Motor neuron (in vitro differentiated cells): ENCODE results near the gene APBA3. TPM values are rescaled to one million over a fixed set of nuclear protein-coding genes. Genes with fewer than 3 reads are reported as not detected.
A peak's percentile ranks its signal among the peaks of the same experiment; 100 is the strongest.

Experiments used
- ATAC-seq, 8 experiments: fragments of 200-7000 bp; cut with Tn5 transposase; replicated peaks in 6 of 8; 2 replicates each; pipeline ENCODE4 v1.8.0; 2021; ENCODE audit warnings: mild to moderate bottlenecking in 8 of 8, moderate library complexity in 8 of 8
- H3K27ac ChIP-seq, 2 donors: fragments of 250-450 bp; sonication (Bioruptor Pico); 2 replicates each; pipeline ENCODE4 v1.9.0; 2021; ENCODE audit warnings: antibody characterized with exemption in 2 of 2, mild to moderate bottlenecking in 2 of 2, moderate library complexity in 1 of 2
- H3K4me1 ChIP-seq, 2 donors: fragments of 250-450 bp; sonication (Bioruptor Pico); replicated peaks in 1 of 2; 2 replicates each; pipeline ENCODE4 v1.6.1; 2021; ENCODE audit warnings: antibody characterized with exemption in 2 of 2, mild to moderate bottlenecking in 2 of 2, moderate library complexity in 1 of 2
- H3K4me3 ChIP-seq, 5 donors: fragments of 250-450 bp; sonication (Bioruptor Pico); 2 replicates each; pipeline ENCODE4 v1.9.0; 2021; ENCODE audit warnings: antibody characterized with exemption in 5 of 5, mild to moderate bottlenecking in 5 of 5, moderate library complexity in 4 of 5
- WGBS, 10 experiments: fragments of 450-650 bp; shearing (Covaris generic); methylation state at CpG; one replicate each; pipeline ENCODE4 v1.0.0; 2022; 5-methylcytosine and 5-hydroxymethylcytosine counted together
- in situ Hi-C, 9 experiments: fragments of 400-800 bp; cut with MboI; loops; one replicate each; pipeline ENCODE4 v1.15.0; 2021; ENCODE audit warnings: low sequenced_read_pairs in 9 of 9, low pct_unique_long_range_greater_than_20kb in 2 of 9; ENCODE audit not compliant: unreplicated experiment in 9 of 9
- total RNA-seq, 8 experiments: library from RNA; unstranded; fragments of 300-600 nt; gene quantifications; 2 replicates each; pipeline versions ENCODE4 v1.2.3 to v1.2.4, GENCODE V29; 2022

Gene APBA3, protein sequence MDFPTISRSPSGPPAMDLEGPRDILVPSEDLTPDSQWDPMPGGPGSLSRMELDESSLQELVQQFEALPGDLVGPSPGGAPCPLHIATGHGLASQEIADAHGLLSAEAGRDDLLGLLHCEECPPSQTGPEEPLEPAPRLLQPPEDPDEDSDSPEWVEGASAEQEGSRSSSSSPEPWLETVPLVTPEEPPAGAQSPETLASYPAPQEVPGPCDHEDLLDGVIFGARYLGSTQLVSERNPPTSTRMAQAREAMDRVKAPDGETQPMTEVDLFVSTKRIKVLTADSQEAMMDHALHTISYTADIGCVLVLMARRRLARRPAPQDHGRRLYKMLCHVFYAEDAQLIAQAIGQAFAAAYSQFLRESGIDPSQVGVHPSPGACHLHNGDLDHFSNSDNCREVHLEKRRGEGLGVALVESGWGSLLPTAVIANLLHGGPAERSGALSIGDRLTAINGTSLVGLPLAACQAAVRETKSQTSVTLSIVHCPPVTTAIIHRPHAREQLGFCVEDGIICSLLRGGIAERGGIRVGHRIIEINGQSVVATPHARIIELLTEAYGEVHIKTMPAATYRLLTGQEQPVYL
- total RNA-seq, result 10 to 100 TPM; 12.3 to 26.3 (median 16.8) TPM

- peak; percentile 41 to 53 (median 50) for ATAC-seq
- peak within 1 kb of the TSS; percentile 99 to 100 for H3K27ac ChIP-seq
- H3K4me1 ChIP-seq, result peaks cover 5 to 8% of the 10 kb centered on the region in 2 donors
- 0 to 88% (median 33%) methylated on average over 1 to 9 of the region's 45 CpGs; no CpG with 5 or more reads in 1 of the 10 experiments for WGBS, 10 experiments
- in situ Hi-C loops, result no loop called here
- peak within 1 kb of the TSS; percentile 75 to 99 (median 94) for H3K4me3 ChIP-seq
Measured at GRCh38 chr19:3761382-3762129, at the start of gene APBA3. TSS of gene APBA3 (minus strand) at chr19:3761692. CDS start at chr19:3760264, 1,428 bp downstream.

- in situ Hi-C loops, result no loop called here
- no peak for ATAC-seq
- 60 to 100% (median 74%) methylated on average over 2 to 9 of the region's 38 CpGs; no CpG with 5 or more reads in 5 of the 10 experiments for WGBS, 10 experiments
- no peak overlapping the region for H3K4me3 ChIP-seq
- no peak overlapping the region for H3K27ac ChIP-seq
- H3K4me1 ChIP-seq, result no peaks in the 10 kb centered on the region
Measured at GRCh38 chr19:3810708-3811355, 49.3 kb upstream of the APBA3 start.

DNA sequence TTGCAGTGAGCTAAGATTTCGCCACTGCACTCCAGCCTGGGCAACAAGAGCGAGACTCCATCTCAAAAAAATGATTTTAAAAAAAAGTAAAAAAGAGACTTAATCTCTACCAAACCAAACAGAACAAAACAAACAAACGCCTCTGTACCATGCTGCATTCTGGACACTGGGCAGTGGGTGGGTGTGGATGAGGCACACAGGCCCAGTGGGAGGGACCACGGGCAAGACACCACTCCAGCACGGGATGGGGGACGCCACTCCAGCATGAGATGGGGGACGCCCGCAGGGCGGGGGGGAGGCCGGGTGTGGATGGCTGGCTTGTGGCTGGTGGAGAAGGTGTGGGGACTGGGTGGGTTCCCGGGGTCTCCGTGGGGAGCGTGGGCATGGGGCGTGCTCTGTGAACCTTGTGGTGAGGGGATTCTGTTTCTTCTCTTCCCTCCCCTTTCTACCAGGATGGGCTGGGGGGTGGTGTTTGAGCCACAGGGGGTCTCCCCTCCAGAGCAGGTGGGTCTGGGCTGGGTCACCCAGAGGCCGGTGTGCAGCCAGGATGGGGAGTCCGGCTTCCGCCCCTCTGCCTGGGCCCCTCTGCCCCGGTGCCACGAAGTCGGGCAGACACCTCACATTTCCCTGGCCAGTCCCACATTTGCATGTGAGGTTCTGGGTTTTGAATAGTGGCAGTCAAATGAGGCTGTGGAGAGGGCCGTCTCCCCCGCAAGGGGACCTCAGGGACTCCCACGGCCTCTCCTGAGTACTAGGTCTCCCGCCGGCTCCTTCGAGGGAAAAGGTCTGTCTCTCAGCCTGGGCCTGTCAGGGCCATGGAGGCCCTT is 48.6 kb upstream of the APBA3 start:
- ATAC-seq, result no peak
- no peak overlapping the region for H3K27ac ChIP-seq
- no peaks in the 10 kb centered on the region for H3K4me1 ChIP-seq
- in situ Hi-C loops, result no loop called here
- no peak overlapping the region for H3K4me3 ChIP-seq
- WGBS, 10 experiments, result 60 to 100% (median 70%) methylated on average over 2 to 3 of the region's 26 CpGs; no CpG with 5 or more reads in 7 of the 10 experiments

GRCh38 chr19:3808420-3809143 is 47.1 kb upstream of the APBA3 start:
- in situ Hi-C loops, result no loop called here
- 80 to 100% (median 85%) methylated on average over 1 to 8 of the region's 33 CpGs; no CpG with 5 or more reads in 6 of the 10 experiments for WGBS, 10 experiments
- no peak for ATAC-seq

GRCh38 chr19:3807574-3808354 is 46.3 kb upstream of the APBA3 start:
- Histone ChIP-seq H3K27ac (no peak overlapping the region), H3K4me3 (no peak overlapping the region), H3K4me1 (no peaks in the 10 kb centered on the region)
- in situ Hi-C loops, result no loop called here
- ATAC-seq, result no peak
- 75 to 100% (median 95%) methylated on average over 1 to 14 of the region's 35 CpGs; no CpG with 5 or more reads in 2 of the 10 experiments for WGBS, 10 experiments

More at GRCh38 chr19:3808420-3809143, 47.1 kb upstream of the APBA3 start:
- Histone ChIP-seq H3K4me1 (no peaks in the 10 kb centered on the region), H3K4me3 (no peak overlapping the region), H3K27ac (no peak overlapping the region)

DNA sequence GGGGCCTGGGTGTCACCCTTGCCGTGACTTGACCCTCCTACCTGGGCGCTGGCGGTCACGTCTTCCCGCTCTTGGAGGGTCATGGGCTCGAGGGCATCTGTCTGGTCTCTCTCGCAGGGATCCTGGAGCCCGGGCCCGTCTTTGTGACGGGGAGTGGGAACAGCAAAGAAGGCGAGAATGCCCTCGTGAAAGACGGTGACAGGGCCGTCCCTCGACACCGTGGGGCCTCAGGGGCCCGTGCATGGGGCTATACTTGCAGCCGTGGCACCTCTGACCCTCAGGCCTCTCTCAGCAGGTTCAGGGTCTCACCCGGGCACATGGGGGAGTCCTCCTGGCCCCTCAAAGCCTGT is 45.6 kb upstream of the APBA3 start:
- no peak for ATAC-seq
- no peak overlapping the region for H3K27ac ChIP-seq
- no peaks in the 10 kb centered on the region for H3K4me1 ChIP-seq
- WGBS, 10 experiments, result 60 to 100% (median 71%) methylated on average over 2 to 9 of the region's 19 CpGs; no CpG with 5 or more reads in 7 of the 10 experiments
- H3K4me3 ChIP-seq, result no peak overlapping the region
- in situ Hi-C loops, result no loop called here

GRCh38 chr19:3805859-3806258 is 44.4 kb upstream of the APBA3 start:
- 53 to 55% methylated on average over 2 to 3 of the region's 29 CpGs; no CpG with 5 or more reads in 8 of the 10 experiments for WGBS, 10 experiments
- H3K27ac ChIP-seq, result no peak overlapping the region
- ATAC-seq, result no peak
- in situ Hi-C loops, result no loop called here
- H3K4me3 ChIP-seq, result no peak overlapping the region
- peaks cover 3 to 9% of the 10 kb centered on the region in 2 donors for H3K4me1 ChIP-seq

DNA sequence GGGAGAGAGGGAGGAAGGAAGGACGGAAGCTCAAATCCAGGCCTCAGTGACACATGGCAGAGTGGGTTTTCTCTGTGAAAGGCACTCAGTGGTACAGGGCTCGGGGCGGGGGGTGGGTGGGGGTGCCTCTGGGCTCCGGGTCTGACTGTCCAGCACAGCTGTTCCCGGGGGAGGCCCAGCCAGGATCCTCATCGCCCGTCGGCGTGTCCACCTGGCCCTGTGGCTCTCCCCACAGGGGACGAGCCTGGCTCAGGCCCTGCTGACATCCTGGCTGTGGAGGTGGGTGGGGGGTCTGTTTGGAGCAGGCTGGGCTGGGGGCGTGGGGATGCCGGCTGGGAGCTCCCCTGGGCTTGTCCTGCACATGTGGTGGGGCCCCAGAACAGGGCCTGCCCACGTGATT is 42.9 kb upstream of the APBA3 start:
- Histone ChIP-seq H3K27ac (no peak overlapping the region), H3K4me1 (peaks cover 3 to 9% of the 10 kb centered on the region in 2 donors), H3K4me3 (no peak overlapping the region)
- ATAC-seq, result no peak
- WGBS, 10 experiments, result 20 to 60% methylated on average over 1 of the region's 13 CpGs; no CpG with 5 or more reads in 8 of the 10 experiments
- in situ Hi-C loops, result no loop called here

GRCh38 chr19:3803986-3804385 is 42.5 kb upstream of the APBA3 start:
- Histone ChIP-seq H3K4me1 (peaks cover 3 to 9% of the 10 kb centered on the region in 2 donors), H3K4me3 (no peak overlapping the region), H3K27ac (no peak overlapping the region)
- 74 to 100% methylated on average over 1 to 5 of the region's 10 CpGs; no CpG with 5 or more reads in 8 of the 10 experiments for WGBS, 10 experiments
- no peak for ATAC-seq
- in situ Hi-C loops, result no loop called here

- Histone ChIP-seq H3K4me3 (no peak overlapping the region), H3K27ac (no peak overlapping the region), H3K4me1 (peaks cover 3 to 9% of the 10 kb centered on the region in 2 donors)
- in situ Hi-C loops, result no loop called here
- no peak for ATAC-seq
- WGBS, 10 experiments, result 20 to 83% (median 68%) methylated on average over 1 to 4 of the region's 24 CpGs; no CpG with 5 or more reads in 5 of the 10 experiments
Measured at GRCh38 chr19:3803114-3803888, 41.8 kb upstream of the APBA3 start.
